Suprapubic skin (tissue), 4 donors: ENCODE measurements around the gene SLC6A20. TPM values are rescaled to one million over a fixed set of nuclear protein-coding genes. Genes with fewer than 3 reads are reported as not detected.

Source experiments
- DNase-seq, 2 donors: peaks; one replicate each; pipeline ENCODE4 v3.0.0-alpha.2; 2019; ENCODE audit warnings: low spot score in 2 of 2
- H3K27ac ChIP-seq: fragments of 200-600 bp; sonication (generic); one replicate; pipeline ENCODE4 v1.5.1; 2019
- H3K27me3 ChIP-seq: fragments of 200-600 bp; sonication (generic); one replicate; pipeline ENCODE4 v1.5.1; 2019
- H3K36me3 ChIP-seq: fragments of 200-600 bp; sonication (generic); one replicate; pipeline ENCODE4 v1.5.1; 2019
- H3K4me1 ChIP-seq: fragments of 200-600 bp; sonication (generic); one replicate; pipeline ENCODE4 v1.5.1; 2019
- H3K4me3 ChIP-seq: fragments of 200-600 bp; sonication (generic); one replicate; pipeline ENCODE4 v1.5.1; 2019; ENCODE audit warnings: mild to moderate bottlenecking
- H3K9me3 ChIP-seq: fragments of 200-600 bp; sonication (generic); one replicate; pipeline ENCODE4 v1.5.1; 2019
- CTCF ChIP-seq, 2 donors: fragments of 200-600 bp in 1 of 2; fragments of 450-650 bp in 1 of 2; sonication (generic) in 1 of 2; IDR thresholded peaks; one replicate each; pipeline ENCODE4 v1.5.1; 2016 to 2019; ENCODE audit warnings: antibody characterized with exemption in 2 of 2, mild to moderate bottlenecking in 1 of 2, moderate library complexity in 1 of 2
- EP300 ChIP-seq: sonication (generic); formaldehyde crosslinking; IDR thresholded peaks from one replicate; pipeline ENCODE4 v1.6.1; 2017; ENCODE audit warnings: antibody characterized with exemption
- POLR2A ChIP-seq, 2 donors: fragments of 450-650 bp; IDR thresholded peaks; one replicate each; pipeline ENCODE4 v1.6.1; 2017; ENCODE audit warnings: antibody characterized with exemption in 2 of 2, mild to moderate bottlenecking in 2 of 2, moderate library complexity in 2 of 2
- POLR2AphosphoS5 ChIP-seq, 3 donors: sonication (generic); formaldehyde crosslinking; IDR thresholded peaks; one replicate each; pipeline ENCODE4 v1.6.1; 2017; ENCODE audit warnings: antibody characterized with exemption in 3 of 3
- WGBS: methylation state at CpG from one replicate; pipeline ENCODE4 v1.1.5; 2018; 5-methylcytosine and 5-hydroxymethylcytosine counted together
- total RNA-seq, 4 donors: library from RNA; depleted of rRNA; stranded (reverse); fragments of >200 nt; gene quantifications; one replicate each; pipeline ENCODE4 v1.1.0, GENCODE V29; 2016

Gene SLC6A20
- total RNA-seq, 4 donors from 2014 or later = 0.42 TPM; not detected in 3

- H3K9me3 ChIP-seq = no peaks in the 10 kb centered on the region
- peaks cover 35% of the 10 kb centered on the region for H3K4me1 ChIP-seq
- H3K27ac ChIP-seq = no peak overlapping the region
- no peak overlapping the region for H3K4me3 ChIP-seq
- peaks cover 33% of the 10 kb centered on the region for H3K36me3 ChIP-seq
- 61% methylated on average over 2 of the region's 2 CpGs for WGBS
- no peak for DNase-seq
- TF ChIP-seq POLR2AphosphoS5 (IDR thresholded peaks at IDR 0.05) (no peak), POLR2A (IDR thresholded peaks at IDR 0.05) (no peak), EP300 (no peak), CTCF (IDR thresholded peaks at IDR 0.05) (no peak)
- H3K27me3 ChIP-seq = no peaks in the 10 kb centered on the region
Observed at GRCh38 chr3:45819543-45819942, 23.2 kb upstream of the SLC6A20 start.

GRCh38 chr3:45817831-45818522, 21.6 kb upstream of the SLC6A20 start:
- peaks cover 21% of the 10 kb centered on the region for H3K36me3 ChIP-seq
- H3K4me3 ChIP-seq = no peak overlapping the region
- TF ChIP-seq CTCF (IDR thresholded peaks at IDR 0.05) = no peak
- TF ChIP-seq POLR2AphosphoS5 (IDR thresholded peaks at IDR 0.05) = no peak
- no peak for TF ChIP-seq POLR2A (IDR thresholded peaks at IDR 0.05)
- TF ChIP-seq EP300 = peak; percentile 27
- peaks cover 35% of the 10 kb centered on the region for H3K4me1 ChIP-seq
- no peaks in the 10 kb centered on the region for H3K27me3 ChIP-seq
- peak overlapping the region; percentile 56 for H3K27ac ChIP-seq
- DNase-seq = no peak
- no peaks in the 10 kb centered on the region for H3K9me3 ChIP-seq
- WGBS = 37% methylated on average over 4 of the region's 4 CpGs

- H3K36me3 ChIP-seq = peaks cover 10% of the 10 kb centered on the region
- TF ChIP-seq POLR2A (IDR thresholded peaks at IDR 0.05) (no peak), POLR2AphosphoS5 (IDR thresholded peaks at IDR 0.05) (no peak), CTCF (IDR thresholded peaks at IDR 0.05) (no peak), EP300 (no peak)
- H3K9me3 ChIP-seq = no peaks in the 10 kb centered on the region
- H3K27me3 ChIP-seq = no peaks in the 10 kb centered on the region
- H3K4me1 ChIP-seq = peaks cover 35% of the 10 kb centered on the region
- H3K4me3 ChIP-seq = no peak overlapping the region
- DNase-seq = no peak
- no peak overlapping the region for H3K27ac ChIP-seq
- WGBS = 19% methylated on average over 3 of the region's 3 CpGs
Observed at GRCh38 chr3:45816544-45816943, 20.2 kb upstream of the SLC6A20 start.

- no peak overlapping the region for H3K4me3 ChIP-seq
- 90% methylated on average over 4 of the region's 4 CpGs for WGBS
- no peaks in the 10 kb centered on the region for H3K36me3 ChIP-seq
- peaks cover 34% of the 10 kb centered on the region for H3K4me1 ChIP-seq
- H3K9me3 ChIP-seq = no peaks in the 10 kb centered on the region
- H3K27ac ChIP-seq = no peak overlapping the region
- no peaks in the 10 kb centered on the region for H3K27me3 ChIP-seq
- TF ChIP-seq POLR2AphosphoS5 (IDR thresholded peaks at IDR 0.05) (no peak), CTCF (IDR thresholded peaks at IDR 0.05) (no peak), EP300 (no peak), POLR2A (IDR thresholded peaks at IDR 0.05) (no peak)
- no peak for DNase-seq
Observed at GRCh38 chr3:45814322-45814721, 18.0 kb upstream of the SLC6A20 start.

- Histone ChIP-seq H3K9me3 (no peaks in the 10 kb centered on the region), H3K4me3 (no peak overlapping the region), H3K4me1 (no peaks in the 10 kb centered on the region), H3K27me3 (no peaks in the 10 kb centered on the region), H3K27ac (no peak overlapping the region), H3K36me3 (no peaks in the 10 kb centered on the region)
- TF ChIP-seq CTCF (IDR thresholded peaks at IDR 0.05) = no peak
- no peak for TF ChIP-seq POLR2A (IDR thresholded peaks at IDR 0.05)
- no peak for TF ChIP-seq POLR2AphosphoS5 (IDR thresholded peaks at IDR 0.05)
- no peak for TF ChIP-seq EP300
- DNase-seq = no peak
- 67% methylated on average over 10 of the region's 10 CpGs for WGBS
Observed at GRCh38 chr3:45807681-45808540, 11.6 kb upstream of the SLC6A20 start.
